ENCODE data around the gene MPV17. TPM values are rescaled to one million over a fixed set of nuclear protein-coding genes. Genes with fewer than 3 reads are reported as not detected.
"Not testable (repeated sequence)": the region's sequence is repeated elsewhere in the genome, so short reads cannot be mapped to it uniquely, and the experiment has no call there.

Gene MPV17
- total and polyA plus RNA-seq, 2 of the 13 experiments (the other 11 are each of a cell fraction or from before 2014, with no cell fraction given): 48.9 to 129 TPM

DNA sequence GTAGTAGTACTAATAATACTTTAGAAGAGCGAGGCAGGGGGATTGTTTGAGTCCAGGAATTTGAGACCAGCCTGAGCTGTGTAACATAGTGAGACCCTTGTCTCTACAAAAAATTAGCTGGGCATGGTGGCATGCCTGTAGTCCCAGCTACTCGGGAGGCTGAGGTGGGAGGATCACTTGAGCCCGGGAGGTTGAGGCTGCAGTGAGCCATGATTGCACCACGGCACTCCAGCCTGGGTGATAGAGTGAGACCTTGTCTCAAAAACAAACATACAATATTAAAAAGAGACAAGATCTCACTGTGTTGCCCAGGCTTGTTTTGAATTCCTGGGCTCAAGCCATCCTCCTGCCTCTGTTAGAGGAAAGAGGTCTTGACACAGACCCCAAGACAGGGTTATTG is 22.3 kb downstream of the MPV17 start:
- FAIRE-seq; H3K9ac ChIP-seq (ENCODE audit: insufficient read depth, low read depth, low read length); H3K36me3 ChIP-seq (replicated peaks in 1 of 2; ENCODE audit: control insufficient read depth in 1 of 2, insufficient read depth in 2 of 2, low read length in 2 of 2); BruUV-seq (replicated peaks); in situ Hi-C loops (cut with HindIII; ENCODE audit: extremely low pct_ligation_motif_present, low pct_unique_long_range_greater_than_20kb); intact Hi-C loops (cut with micrococcal nuclease; ENCODE audit: unreplicated experiment); H4K20me1 ChIP-seq (ENCODE audit: insufficient read depth, low read length); POLR2A ChIA-PET; H3K27ac ChIP-seq (ENCODE audit: extremely low read length, insufficient read depth, low read length); H3K27me3 ChIP-seq (ENCODE audit: control insufficient read depth in 1 of 2, insufficient read depth in 2 of 2, low read length in 2 of 2); H2AFZ ChIP-seq (ENCODE audit: low read length); CTCF ChIA-PET (ENCODE audit: low intra/inter-chr PET ratio, low total read pairs); DNase-seq (ENCODE audit: low spot score); H3K9me3 ChIP-seq (ENCODE audit: low read length); ATAC-seq; H3K79me2 ChIP-seq (ENCODE audit: insufficient read depth, low read length); H3K4me2 ChIP-seq (ENCODE audit: low read depth, low read length); H3K4me3 ChIP-seq (replicated peaks in 1 of 3; ENCODE audit: insufficient read depth in 1 of 3, low read depth in 2 of 3, low read length in 3 of 3): not testable (repeated sequence)
- H3K4me1 ChIP-seq (ENCODE audit: insufficient read depth, low read length): peaks cover 51% of the 10 kb centered on the region
- TF ChIP-seq, protein P1, sequence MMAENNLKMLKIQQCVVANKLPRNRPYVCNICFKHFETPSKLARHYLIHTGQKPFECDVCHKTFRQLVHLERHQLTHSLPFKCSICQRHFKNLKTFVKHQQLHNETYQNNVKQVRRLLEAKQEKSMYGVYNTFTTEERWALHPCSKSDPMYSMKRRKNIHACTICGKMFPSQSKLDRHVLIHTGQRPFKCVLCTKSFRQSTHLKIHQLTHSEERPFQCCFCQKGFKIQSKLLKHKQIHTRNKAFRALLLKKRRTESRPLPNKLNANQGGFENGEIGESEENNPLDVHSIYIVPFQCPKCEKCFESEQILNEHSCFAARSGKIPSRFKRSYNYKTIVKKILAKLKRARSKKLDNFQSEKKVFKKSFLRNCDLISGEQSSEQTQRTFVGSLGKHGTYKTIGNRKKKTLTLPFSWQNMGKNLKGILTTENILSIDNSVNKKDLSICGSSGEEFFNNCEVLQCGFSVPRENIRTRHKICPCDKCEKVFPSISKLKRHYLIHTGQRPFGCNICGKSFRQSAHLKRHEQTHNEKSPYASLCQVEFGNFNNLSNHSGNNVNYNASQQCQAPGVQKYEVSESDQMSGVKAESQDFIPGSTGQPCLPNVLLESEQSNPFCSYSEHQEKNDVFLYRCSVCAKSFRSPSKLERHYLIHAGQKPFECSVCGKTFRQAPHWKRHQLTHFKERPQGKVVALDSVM (CRISPR knock-in tag; IDR thresholded peaks at IDR 0.05): peak; percentile 80
- WGBS (ENCODE audit: low lambda C conversion rate): 62% methylated on average over 4 of the region's 4 CpGs

DNA sequence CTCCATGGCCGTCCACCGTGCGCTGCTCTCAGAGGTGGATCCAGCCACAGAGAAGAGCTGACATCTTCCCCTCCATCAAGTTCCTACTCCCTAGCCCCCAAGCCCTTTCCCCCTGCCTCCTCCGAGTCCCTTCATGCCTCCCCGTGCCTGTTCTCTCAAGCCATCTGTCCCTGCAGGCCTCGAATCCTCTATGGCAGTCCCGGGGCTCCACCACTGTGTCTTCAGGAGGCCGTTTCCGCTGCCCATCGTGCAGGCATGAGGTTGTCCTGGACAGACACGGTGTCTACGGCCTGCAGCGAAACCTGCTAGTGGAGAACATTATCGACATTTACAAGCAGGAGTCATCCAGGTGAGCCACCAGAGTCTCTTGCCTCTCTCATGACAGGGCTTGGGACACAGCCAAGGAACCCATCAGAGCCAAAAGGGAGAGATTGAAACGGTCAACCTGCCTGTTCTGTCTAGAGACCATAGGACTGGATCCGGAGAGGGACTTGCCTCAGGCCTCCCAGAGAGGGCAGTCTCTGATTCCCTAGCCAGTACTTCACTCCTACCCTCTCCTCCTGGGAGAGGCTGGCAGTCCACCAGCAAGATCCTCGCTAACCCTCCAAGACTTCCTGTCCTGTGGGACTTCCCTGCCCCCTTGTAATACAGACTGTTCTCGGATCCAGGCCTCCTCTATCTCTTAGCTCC is 24.4 kb downstream of the MPV17 start:
- in situ Hi-C loops (cut with HindIII; ENCODE audit: extremely low pct_ligation_motif_present, low pct_unique_long_range_greater_than_20kb): no loop called here
- ChIA-PET CTCF (ENCODE audit: low intra/inter-chr PET ratio, low total read pairs) (no interaction called here), POLR2A (interaction anchor here (1.2 kb wide), 1 partner anchor 24 kb away, joined by 4 read pairs; the partner anchor contains the start of gene MPV17)
- no TSS peak for BruUV-seq (replicated peaks)
- Histone ChIP-seq H3K9ac (ENCODE audit: insufficient read depth, low read depth, low read length) (0 out of 2 replicates have a peak overlapping the region, but pooled peaks have one; percentile 6), H3K36me3 (replicated peaks in 1 of 2; ENCODE audit: control insufficient read depth in 1 of 2, insufficient read depth in 2 of 2, low read length in 2 of 2) (no peaks in the 10 kb centered on the region), H2AFZ (ENCODE audit: low read length) (no peak overlapping the region), H3K27ac (ENCODE audit: extremely low read length, insufficient read depth, low read length) (no peak overlapping the region), H3K4me1 (ENCODE audit: insufficient read depth, low read length) (peaks cover 69% of the 10 kb centered on the region), H3K4me3 (replicated peaks in 1 of 3; ENCODE audit: insufficient read depth in 1 of 3, low read depth in 2 of 3, low read length in 3 of 3) (no peak overlapping the region), H3K79me2 (ENCODE audit: insufficient read depth, low read length) (no peaks in the 10 kb centered on the region), H3K27me3 (ENCODE audit: control insufficient read depth in 1 of 2, insufficient read depth in 2 of 2, low read length in 2 of 2) (no peaks in the 10 kb centered on the region; a peak in 1 of 5 replicates), H3K9me3 (ENCODE audit: low read length) (no peaks in the 10 kb centered on the region), H4K20me1 (ENCODE audit: insufficient read depth, low read length) (no peaks in the 10 kb centered on the region), H3K4me2 (ENCODE audit: low read depth, low read length) (peak overlapping the region; percentile 23; the same call in 1 of the 2 replicates)
- ATAC-seq: peak; percentile 62
- FAIRE-seq: no peak
- DNase-seq (ENCODE audit: low spot score): no peak
- intact Hi-C loops (cut with micrococcal nuclease; ENCODE audit: unreplicated experiment): no loop called here
- WGBS (ENCODE audit: low lambda C conversion rate): 60% methylated on average over 18 of the region's 18 CpGs
- TF ChIP-seq ZNF567 (CRISPR knock-in tag; IDR thresholded peaks at IDR 0.05; ENCODE audit: borderline replicate concordance): no peak
- no peak for TF ChIP-seq JUN (CRISPR knock-in tag; IDR thresholded peaks at IDR 0.05)
- TF ChIP-seq, protein P2, sequence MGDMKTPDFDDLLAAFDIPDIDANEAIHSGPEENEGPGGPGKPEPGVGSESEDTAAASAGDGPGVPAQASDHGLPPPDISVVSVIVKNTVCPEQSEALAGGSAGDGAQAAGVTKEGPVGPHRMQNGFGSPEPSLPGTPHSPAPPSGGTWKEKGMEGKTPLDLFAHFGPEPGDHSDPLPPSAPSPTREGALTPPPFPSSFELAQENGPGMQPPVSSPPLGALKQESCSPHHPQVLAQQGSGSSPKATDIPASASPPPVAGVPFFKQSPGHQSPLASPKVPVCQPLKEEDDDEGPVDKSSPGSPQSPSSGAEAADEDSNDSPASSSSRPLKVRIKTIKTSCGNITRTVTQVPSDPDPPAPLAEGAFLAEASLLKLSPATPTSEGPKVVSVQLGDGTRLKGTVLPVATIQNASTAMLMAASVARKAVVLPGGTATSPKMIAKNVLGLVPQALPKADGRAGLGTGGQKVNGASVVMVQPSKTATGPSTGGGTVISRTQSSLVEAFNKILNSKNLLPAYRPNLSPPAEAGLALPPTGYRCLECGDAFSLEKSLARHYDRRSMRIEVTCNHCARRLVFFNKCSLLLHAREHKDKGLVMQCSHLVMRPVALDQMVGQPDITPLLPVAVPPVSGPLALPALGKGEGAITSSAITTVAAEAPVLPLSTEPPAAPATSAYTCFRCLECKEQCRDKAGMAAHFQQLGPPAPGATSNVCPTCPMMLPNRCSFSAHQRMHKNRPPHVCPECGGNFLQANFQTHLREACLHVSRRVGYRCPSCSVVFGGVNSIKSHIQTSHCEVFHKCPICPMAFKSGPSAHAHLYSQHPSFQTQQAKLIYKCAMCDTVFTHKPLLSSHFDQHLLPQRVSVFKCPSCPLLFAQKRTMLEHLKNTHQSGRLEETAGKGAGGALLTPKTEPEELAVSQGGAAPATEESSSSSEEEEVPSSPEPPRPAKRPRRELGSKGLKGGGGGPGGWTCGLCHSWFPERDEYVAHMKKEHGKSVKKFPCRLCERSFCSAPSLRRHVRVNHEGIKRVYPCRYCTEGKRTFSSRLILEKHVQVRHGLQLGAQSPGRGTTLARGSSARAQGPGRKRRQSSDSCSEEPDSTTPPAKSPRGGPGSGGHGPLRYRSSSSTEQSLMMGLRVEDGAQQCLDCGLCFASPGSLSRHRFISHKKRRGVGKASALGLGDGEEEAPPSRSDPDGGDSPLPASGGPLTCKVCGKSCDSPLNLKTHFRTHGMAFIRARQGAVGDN (CRISPR knock-in tag; IDR thresholded peaks at IDR 0.05): peak; percentile 45
- TF ChIP-seq, protein P3, sequence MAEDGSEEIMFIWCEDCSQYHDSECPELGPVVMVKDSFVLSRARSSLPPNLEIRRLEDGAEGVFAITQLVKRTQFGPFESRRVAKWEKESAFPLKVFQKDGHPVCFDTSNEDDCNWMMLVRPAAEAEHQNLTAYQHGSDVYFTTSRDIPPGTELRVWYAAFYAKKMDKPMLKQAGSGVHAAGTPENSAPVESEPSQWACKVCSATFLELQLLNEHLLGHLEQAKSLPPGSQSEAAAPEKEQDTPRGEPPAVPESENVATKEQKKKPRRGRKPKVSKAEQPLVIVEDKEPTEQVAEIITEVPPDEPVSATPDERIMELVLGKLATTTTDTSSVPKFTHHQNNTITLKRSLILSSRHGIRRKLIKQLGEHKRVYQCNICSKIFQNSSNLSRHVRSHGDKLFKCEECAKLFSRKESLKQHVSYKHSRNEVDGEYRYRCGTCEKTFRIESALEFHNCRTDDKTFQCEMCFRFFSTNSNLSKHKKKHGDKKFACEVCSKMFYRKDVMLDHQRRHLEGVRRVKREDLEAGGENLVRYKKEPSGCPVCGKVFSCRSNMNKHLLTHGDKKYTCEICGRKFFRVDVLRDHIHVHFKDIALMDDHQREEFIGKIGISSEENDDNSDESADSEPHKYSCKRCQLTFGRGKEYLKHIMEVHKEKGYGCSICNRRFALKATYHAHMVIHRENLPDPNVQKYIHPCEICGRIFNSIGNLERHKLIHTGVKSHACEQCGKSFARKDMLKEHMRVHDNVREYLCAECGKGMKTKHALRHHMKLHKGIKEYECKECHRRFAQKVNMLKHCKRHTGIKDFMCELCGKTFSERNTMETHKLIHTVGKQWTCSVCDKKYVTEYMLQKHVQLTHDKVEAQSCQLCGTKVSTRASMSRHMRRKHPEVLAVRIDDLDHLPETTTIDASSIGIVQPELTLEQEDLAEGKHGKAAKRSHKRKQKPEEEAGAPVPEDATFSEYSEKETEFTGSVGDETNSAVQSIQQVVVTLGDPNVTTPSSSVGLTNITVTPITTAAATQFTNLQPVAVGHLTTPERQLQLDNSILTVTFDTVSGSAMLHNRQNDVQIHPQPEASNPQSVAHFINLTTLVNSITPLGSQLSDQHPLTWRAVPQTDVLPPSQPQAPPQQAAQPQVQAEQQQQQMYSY (CRISPR knock-in tag; IDR thresholded peaks at IDR 0.05): peak; percentile 88
- 0 out of 2 replicates have a peak, but pooled peaks have one; percentile 5 for TF ChIP-seq ZNF350 (CRISPR knock-in tag; IDR thresholded peaks at IDR 0.05; ENCODE audit: borderline replicate concordance, low read depth)

Data from HepG2 (cell line).